Mesenchymal stem cell (in vitro differentiated cells and primary cell): Measurements from ENCODE around the gene PTPRG.

Experiments used
- DNase-seq: peaks from one replicate; pipeline ENCODE4 v3.0.0-alpha.2; 2013
- H2AFZ ChIP-seq: one replicate; pipeline ENCODE4 v1.6.1; 2013; ENCODE audit warnings: low read depth, mild to moderate bottlenecking, control low read depth, inconsistent platforms, low read length, moderate library complexity
- H2AK5ac ChIP-seq: 2 replicates; pipeline ENCODE4 v1.6.1; 2013; ENCODE audit warnings: low read length, moderate library complexity, mild to moderate bottlenecking, inconsistent platforms; ENCODE audit not compliant: severe bottlenecking
- H2BK120ac ChIP-seq: one replicate; pipeline ENCODE4 v1.6.1; 2013; ENCODE audit warnings: low read depth, mild to moderate bottlenecking, inconsistent platforms, low read length, moderate library complexity
- H2BK12ac ChIP-seq, 2 experiments: one replicate each; pipeline ENCODE4 v1.6.1; 2013; ENCODE audit warnings: inconsistent platforms in 2 of 2, low read length in 2 of 2, mild to moderate bottlenecking in 2 of 2, moderate library complexity in 2 of 2, control low read depth in 1 of 2
- H2BK15ac ChIP-seq: one replicate; pipeline ENCODE4 v1.6.1; 2013; ENCODE audit warnings: mild to moderate bottlenecking, low read depth, inconsistent platforms; ENCODE audit not compliant: poor library complexity, severe bottlenecking
- H2BK5ac ChIP-seq: 2 replicates; pipeline ENCODE4 v1.6.1; 2013; ENCODE audit warnings: low read depth, mild to moderate bottlenecking, low read length, control low read depth, inconsistent platforms; ENCODE audit not compliant: poor library complexity, severe bottlenecking
- H3K14ac ChIP-seq, 2 experiments: one replicate each; pipeline ENCODE4 v1.6.1; 2013; ENCODE audit warnings: inconsistent platforms in 2 of 2, low read length in 2 of 2, control low read depth in 1 of 2, mild to moderate bottlenecking in 1 of 2, moderate library complexity in 1 of 2
- H3K18ac ChIP-seq, 2 experiments: one replicate each; pipeline ENCODE4 v1.6.1; 2013; ENCODE audit warnings: inconsistent platforms in 2 of 2, low read length in 2 of 2, control low read depth in 1 of 2, low read depth in 1 of 2, mild to moderate bottlenecking in 1 of 2
- H3K23ac ChIP-seq, 2 experiments: one replicate each; pipeline ENCODE4 v1.6.1; 2013; ENCODE audit warnings: inconsistent platforms in 2 of 2, low read length in 2 of 2, mild to moderate bottlenecking in 2 of 2, moderate library complexity in 2 of 2, control low read depth in 1 of 2
- H3K27ac ChIP-seq: 2 replicates; pipeline ENCODE4 v1.5.1; 2013; ENCODE audit warnings: mild to moderate bottlenecking, moderate library complexity, low read length, control low read depth, inconsistent platforms; ENCODE audit not compliant: poor library complexity, severe bottlenecking
- H3K27me3 ChIP-seq, 2 experiments: 2 replicates each; pipeline versions ENCODE4 v1.6.1 to v1.7.0; 2013; ENCODE audit warnings: low read length in 2 of 2, mild to moderate bottlenecking in 2 of 2, moderate library complexity in 2 of 2, control low read depth in 1 of 2, inconsistent platforms in 1 of 2; ENCODE audit not compliant: control insufficient read depth in 1 of 2, insufficient read depth in 1 of 2
- H3K36me3 ChIP-seq, 2 experiments: 2 replicates each; pipeline versions ENCODE4 v1.6.1 to v1.7.0; 2013; ENCODE audit warnings: low read length in 2 of 2, control low read depth in 1 of 2, inconsistent platforms in 1 of 2, low read depth in 1 of 2, mild to moderate bottlenecking in 1 of 2; ENCODE audit not compliant: insufficient read depth in 2 of 2, control insufficient read depth in 1 of 2
- H3K4ac ChIP-seq, 2 experiments: one replicate each; pipeline ENCODE4 v1.6.1; 2013; ENCODE audit warnings: inconsistent platforms in 2 of 2, low read length in 2 of 2, mild to moderate bottlenecking in 2 of 2, moderate library complexity in 2 of 2, control low read depth in 1 of 2, low read depth in 1 of 2
- H3K4me1 ChIP-seq: 2 replicates; pipeline ENCODE4 v1.6.1; 2013; ENCODE audit warnings: low read depth, low read length, control low read depth; ENCODE audit not compliant: control insufficient read depth, insufficient read depth
- H3K4me2 ChIP-seq: 2 replicates; pipeline ENCODE4 v1.6.1; 2013; ENCODE audit warnings: low read length, mild to moderate bottlenecking, inconsistent platforms; ENCODE audit not compliant: poor library complexity, severe bottlenecking
- H3K4me3 ChIP-seq, 2 experiments: 2 replicates each; pipeline versions ENCODE4 v1.5.1 to v1.7.0; 2013; ENCODE audit warnings: low read length in 2 of 2, mild to moderate bottlenecking in 2 of 2, control low read depth in 1 of 2, low read depth in 1 of 2; ENCODE audit not compliant: insufficient read depth in 1 of 2
- H3K79me1 ChIP-seq: replicated peaks from 2 replicates; pipeline ENCODE4 v1.6.1; 2013; ENCODE audit warnings: mild to moderate bottlenecking, control low read depth, low read length, inconsistent platforms; ENCODE audit not compliant: poor library complexity, severe bottlenecking
- H3K9ac ChIP-seq: 2 replicates; pipeline ENCODE4 v1.7.0; 2013; ENCODE audit warnings: mild to moderate bottlenecking, low read length, moderate library complexity
- H3K9me3 ChIP-seq: 2 replicates; pipeline ENCODE4 v1.7.0; 2013; ENCODE audit warnings: mild to moderate bottlenecking, low read length; ENCODE audit not compliant: control insufficient read depth
- H4K8ac ChIP-seq: one replicate; pipeline ENCODE4 v1.6.1; 2013; ENCODE audit warnings: inconsistent platforms, mild to moderate bottlenecking, low read length, moderate library complexity
- H4K91ac ChIP-seq: one replicate; pipeline ENCODE4 v1.6.1; 2013; ENCODE audit warnings: mild to moderate bottlenecking, low read length, inconsistent platforms
- WGBS: methylation state at CpG from one replicate; pipeline ENCODE4 v1.1.7; 2013; ENCODE audit warnings: mixed read lengths; 5-methylcytosine and 5-hydroxymethylcytosine counted together

The PTPRG gene

GRCh38 chr3:61990327-61991027 lies 429.1 kb downstream of the PTPRG start:
- Histone ChIP-seq H3K23ac (no peak overlapping the region), H2AK5ac (no peak overlapping the region), H3K9me3 (no peaks in the 10 kb centered on the region), H3K4me3 (no peak overlapping the region), H3K79me1 (peaks cover 8% of the 10 kb centered on the region), H2AFZ (no peak overlapping the region), H3K9ac (no peak overlapping the region), H2BK120ac (no peak overlapping the region), H3K27me3 (no peaks in the 10 kb centered on the region), H2BK5ac (no peak overlapping the region), H3K4ac (no peak overlapping the region), H3K18ac (no peak overlapping the region), H4K8ac (no peak overlapping the region), H3K27ac (no peak overlapping the region), H3K4me1 (no peaks in the 10 kb centered on the region), H3K14ac (no peak overlapping the region), H4K91ac (no peak overlapping the region), H2BK12ac (no peak overlapping the region), H3K36me3 (peaks cover 0 to 15% of the 10 kb centered on the region in 2 experiments), H3K4me2 (no peak overlapping the region), H2BK15ac (no peak overlapping the region)
- DNase-seq, result no peak
- WGBS, result 93% methylated on average over 3 of the region's 4 CpGs

GRCh38 chr3:61991706-61992105 lies 430.3 kb downstream of the PTPRG start:
- Histone ChIP-seq H2BK5ac (no peak overlapping the region), H2BK120ac (no peak overlapping the region), H3K79me1 (peaks cover 8% of the 10 kb centered on the region), H3K9ac (no peak overlapping the region), H2BK15ac (no peak overlapping the region), H3K18ac (no peak overlapping the region), H3K27ac (no peak overlapping the region), H2AFZ (no peak overlapping the region), H3K4me2 (no peak overlapping the region), H3K4me3 (no peak overlapping the region), H3K4me1 (no peaks in the 10 kb centered on the region), H3K27me3 (no peaks in the 10 kb centered on the region), H3K9me3 (no peaks in the 10 kb centered on the region), H3K14ac (no peak overlapping the region), H2BK12ac (no peak overlapping the region), H2AK5ac (no peak overlapping the region), H3K23ac (no peak overlapping the region), H3K36me3 (peaks cover 0 to 15% of the 10 kb centered on the region in 2 experiments), H3K4ac (no peak overlapping the region), H4K8ac (no peak overlapping the region), H4K91ac (no peak overlapping the region)
- DNase-seq, result no peak
- 95% methylated on average over 8 of the region's 8 CpGs for WGBS

GRCh38 chr3:61996366-61996765 lies 435.0 kb downstream of the PTPRG start:
- no peak overlapping the region for H3K4ac ChIP-seq
- no peak overlapping the region for H3K4me3 ChIP-seq
- H3K27me3 ChIP-seq, result no peaks in the 10 kb centered on the region
- peaks cover 2 to 7% of the 10 kb centered on the region in 2 experiments for H3K36me3 ChIP-seq
- H2BK15ac ChIP-seq, result no peak overlapping the region
- no peak for DNase-seq
- H3K18ac ChIP-seq, result no peak overlapping the region
- no peak overlapping the region for H4K8ac ChIP-seq
- no peak overlapping the region for H3K27ac ChIP-seq
- H3K23ac ChIP-seq, result no peak overlapping the region
- no peak overlapping the region for H2BK12ac ChIP-seq
- H2AK5ac ChIP-seq, result no peak overlapping the region
- H2BK5ac ChIP-seq, result no peak overlapping the region
- no peak overlapping the region for H3K14ac ChIP-seq
- H3K4me1 ChIP-seq, result no peaks in the 10 kb centered on the region
- no peak overlapping the region for H3K9ac ChIP-seq
- no peak overlapping the region for H2BK120ac ChIP-seq
- H4K91ac ChIP-seq, result no peak overlapping the region
- H2AFZ ChIP-seq, result no peak overlapping the region
- no peaks in the 10 kb centered on the region for H3K9me3 ChIP-seq
- H3K79me1 ChIP-seq, result peaks cover 22% of the 10 kb centered on the region
- H3K4me2 ChIP-seq, result no peak overlapping the region
- 0% methylated on average over 1 of the region's 1 CpG for WGBS

GRCh38 chr3:61997101-61997500 lies 435.7 kb downstream of the PTPRG start:
- Histone ChIP-seq H3K9ac (no peak overlapping the region), H3K23ac (no peak overlapping the region), H3K14ac (no peak overlapping the region), H3K4me1 (no peaks in the 10 kb centered on the region), H2BK15ac (no peak overlapping the region), H4K8ac (no peak overlapping the region), H2AK5ac (no peak overlapping the region), H2AFZ (no peak overlapping the region), H3K36me3 (peaks cover 0 to 2% of the 10 kb centered on the region in 2 experiments), H3K9me3 (no peaks in the 10 kb centered on the region), H2BK12ac (no peak overlapping the region), H3K4ac (no peak overlapping the region), H2BK120ac (no peak overlapping the region), H4K91ac (no peak overlapping the region), H3K79me1 (peaks cover 22% of the 10 kb centered on the region), H3K4me2 (no peak overlapping the region), H2BK5ac (no peak overlapping the region), H3K27ac (no peak overlapping the region), H3K4me3 (no peak overlapping the region), H3K18ac (no peak overlapping the region), H3K27me3 (no peaks in the 10 kb centered on the region)
- DNase-seq, result no peak
- 56% methylated on average over 4 of the region's 4 CpGs for WGBS
